Fibroblast of pulmonary artery (primary cell): ENCODE results near the gene ETS2.

ENCODE experiments used
- DNase-seq: peaks from one replicate; pipeline ENCODE4 v3.0.0-alpha.2; 2010; ENCODE audit warnings: low read depth
- H3K4me3 ChIP-seq: replicated peaks from 2 replicates; pipeline ENCODE4 v1.5.1; 2011; ENCODE audit warnings: low read depth, mild to moderate bottlenecking, control low read depth, low read length, moderate library complexity
- CTCF ChIP-seq: IDR thresholded peaks from 2 replicates; pipeline ENCODE4 v1.5.1; 2011; ENCODE audit warnings: mild to moderate bottlenecking, control low read depth, low read length, inconsistent platforms; ENCODE audit errors: missing control alignments

ETS2 gene

GRCh38 chr21:38806153-38806941 lies 618 bp downstream of the ETS2 start:
- H3K4me3 ChIP-seq = peak overlapping the region; percentile 78
- no peak for TF ChIP-seq CTCF
- DNase-seq = no peak

GRCh38 chr21:38806942-38807284 lies 1.2 kb downstream of the ETS2 start:
- TF ChIP-seq CTCF = no peak
- peak overlapping the region; percentile 78 for H3K4me3 ChIP-seq
- DNase-seq = no peak

GRCh38 chr21:38807441-38807871 lies 1.7 kb downstream of the ETS2 start:
- no peak for TF ChIP-seq CTCF
- no peak for DNase-seq
- peak overlapping the region; percentile 78 for H3K4me3 ChIP-seq

GRCh38 chr21:38807986-38808385 lies 2.3 kb downstream of the ETS2 start:
- DNase-seq = no peak
- H3K4me3 ChIP-seq = peak overlapping the region; percentile 78
- TF ChIP-seq CTCF = no peak

- peak overlapping the region; percentile 78 for H3K4me3 ChIP-seq
- TF ChIP-seq CTCF = no peak
These were observed 3.6 kb downstream of the ETS2 start for GRCh38 chr21:38809198-38809878.

GRCh38 chr21:38810034-38810825 lies 4.5 kb downstream of the ETS2 start:
- no peak for DNase-seq
- TF ChIP-seq CTCF = no peak
- H3K4me3 ChIP-seq = peak overlapping the region; percentile 78

More at GRCh38 chr21:38809198-38809878, 3.6 kb downstream of the ETS2 start:
- no peak for DNase-seq
